ENCODE results near the gene CTNNA2. TPM values are rescaled to one million over a fixed set of nuclear protein-coding genes. Genes with fewer than 3 reads are reported as not detected.

Gene CTNNA2
- total RNA-seq, 1 experiment from 2014 or later = 5.5 TPM

DNA sequence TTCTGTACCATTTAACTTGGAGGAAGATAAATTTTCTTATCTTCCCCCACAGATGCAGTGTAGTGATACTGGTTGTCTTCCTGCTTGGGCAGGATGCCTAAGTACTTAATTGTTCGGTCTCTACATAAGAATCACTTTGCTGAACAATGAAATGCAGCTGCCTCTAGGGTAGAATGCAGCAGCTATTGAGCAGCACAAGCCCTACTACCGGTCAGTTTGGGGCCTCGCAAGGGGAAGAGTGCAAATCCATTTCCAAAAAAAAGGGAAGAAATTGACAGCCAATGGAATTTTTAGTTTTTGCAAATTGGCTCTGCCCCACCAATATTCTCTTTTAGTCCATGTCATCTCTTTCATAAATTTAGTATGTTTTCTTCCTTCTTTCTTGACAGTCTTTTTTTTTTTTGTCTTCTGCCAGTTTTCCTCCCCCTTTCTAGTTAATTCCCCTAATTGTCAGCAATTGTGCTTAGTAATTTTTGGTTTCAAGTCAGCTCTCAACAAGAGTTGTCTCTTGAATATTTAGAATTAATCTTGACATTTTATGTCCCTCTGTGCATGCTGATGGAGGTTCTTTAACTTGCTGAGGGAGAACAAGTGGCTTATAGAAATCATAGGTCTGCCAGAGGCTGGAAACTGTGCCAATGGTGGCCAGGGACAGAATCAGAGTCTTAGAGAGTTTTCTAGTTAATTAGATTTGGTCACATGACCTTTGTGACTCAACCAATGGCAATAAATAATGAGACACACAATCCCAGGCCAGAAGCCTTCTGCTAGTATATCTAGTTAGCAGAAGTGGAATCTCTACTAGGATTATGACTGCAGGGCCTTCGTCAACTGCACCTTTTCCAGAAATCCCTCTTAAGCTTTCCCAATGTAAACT lies 270.0 kb downstream of the CTNNA2 start:
- H3K27ac Mint-ChIP-seq = peak overlapping the region; percentile 91 to 97 (median 97)
- no peak overlapping the region for H4K8ac ChIP-seq (replicated peaks; ENCODE audit: insufficient read length, low read depth, low read length)
- no CpG with 5 or more reads among the region's 4 CpGs for WGBS (ENCODE audit: extremely low coverage, insufficient read length, low lambda C conversion rate)
- no peak overlapping the region for H4K5ac ChIP-seq (ENCODE audit: insufficient read length, low read depth, low read length)
- H2AFZ ChIP-seq (ENCODE audit: low read length) = no peak overlapping the region
- H3K27me3 Mint-ChIP-seq (ENCODE audit: low read depth) = no peaks in the 10 kb centered on the region
- peak overlapping the region; percentile 50 for H2BK120ac ChIP-seq (ENCODE audit: low read depth, low read length, poor library complexity, severe bottlenecking)
- TF ChIP-seq, protein P1, sequence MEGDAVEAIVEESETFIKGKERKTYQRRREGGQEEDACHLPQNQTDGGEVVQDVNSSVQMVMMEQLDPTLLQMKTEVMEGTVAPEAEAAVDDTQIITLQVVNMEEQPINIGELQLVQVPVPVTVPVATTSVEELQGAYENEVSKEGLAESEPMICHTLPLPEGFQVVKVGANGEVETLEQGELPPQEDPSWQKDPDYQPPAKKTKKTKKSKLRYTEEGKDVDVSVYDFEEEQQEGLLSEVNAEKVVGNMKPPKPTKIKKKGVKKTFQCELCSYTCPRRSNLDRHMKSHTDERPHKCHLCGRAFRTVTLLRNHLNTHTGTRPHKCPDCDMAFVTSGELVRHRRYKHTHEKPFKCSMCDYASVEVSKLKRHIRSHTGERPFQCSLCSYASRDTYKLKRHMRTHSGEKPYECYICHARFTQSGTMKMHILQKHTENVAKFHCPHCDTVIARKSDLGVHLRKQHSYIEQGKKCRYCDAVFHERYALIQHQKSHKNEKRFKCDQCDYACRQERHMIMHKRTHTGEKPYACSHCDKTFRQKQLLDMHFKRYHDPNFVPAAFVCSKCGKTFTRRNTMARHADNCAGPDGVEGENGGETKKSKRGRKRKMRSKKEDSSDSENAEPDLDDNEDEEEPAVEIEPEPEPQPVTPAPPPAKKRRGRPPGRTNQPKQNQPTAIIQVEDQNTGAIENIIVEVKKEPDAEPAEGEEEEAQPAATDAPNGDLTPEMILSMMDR (conservative IDR thresholded peaks at IDR 0.05) = peak; percentile 25; the same call in 2 of the 3 replicates
- no peak overlapping the region for H4K91ac ChIP-seq (ENCODE audit: insufficient read length, low read depth, low read length)
- peak overlapping the region in 1 of 2 experiments; percentile 22; a peak in 2 of 5 replicates for H3K4me3 Mint-ChIP-seq
- no peak overlapping the region for H2BK15ac ChIP-seq (ENCODE audit: low read depth, low read length)
- DNase-seq = peak; percentile 82
- H2BK20ac ChIP-seq (ENCODE audit: low read depth, low read length, poor library complexity, severe bottlenecking) = no peak overlapping the region
- H3K14ac ChIP-seq (ENCODE audit: insufficient read depth, low read length) = peak overlapping the region; percentile 39; the same call in 1 of the 2 replicates
- H3K4me1 Mint-ChIP-seq = peaks cover 34 to 43% of the 10 kb centered on the region in 2 experiments
- H3T11ph ChIP-seq (ENCODE audit: low read length) = no peak overlapping the region
- H3K9ac ChIP-seq (ENCODE audit: extremely low read depth, insufficient read length, low read length) = no peak overlapping the region
- H3K9me3 ChIP-seq (ENCODE audit: control insufficient read depth, low read depth, low read length) = no peaks in the 10 kb centered on the region
- no peak overlapping the region for H3K4me2 ChIP-seq (ENCODE audit: insufficient read depth, insufficient read length, low read length)
- no peak overlapping the region for H2BK5ac ChIP-seq (ENCODE audit: insufficient read length, low read length)
- H3K27me3 ChIP-seq (ENCODE audit: insufficient read depth, low read length) = no peaks in the 10 kb centered on the region
- H3K27ac ChIP-seq (ENCODE audit: insufficient read length, low read depth, low read length) = peak overlapping the region; percentile 89
- H2AK5ac ChIP-seq (ENCODE audit: insufficient read length, low read length) = peak overlapping the region; percentile 12
- no peaks in the 10 kb centered on the region for H3K79me2 ChIP-seq (ENCODE audit: insufficient read depth, low read length)
- H3K79me1 ChIP-seq (ENCODE audit: insufficient read depth, low read depth, low read length, poor library complexity, severe bottlenecking) = no peaks in the 10 kb centered on the region
- no peak overlapping the region for H3K56ac ChIP-seq (ENCODE audit: insufficient read length, low read depth, low read length)
- no peaks in the 10 kb centered on the region for H3K23me2 ChIP-seq (ENCODE audit: insufficient read length, low read depth, low read length, poor library complexity, severe bottlenecking)
- H3K36me3 Mint-ChIP-seq (ENCODE audit: insufficient read depth in 1 of 3, low read depth in 3 of 3) = peaks cover 4 to 21% (median 20%) of the 10 kb centered on the region in 3 experiments
- H3K4ac ChIP-seq (ENCODE audit: low read depth, low read length) = no peak overlapping the region; the same call in 1 of the 2 replicates
- H3K9me3 Mint-ChIP-seq = no peaks in the 10 kb centered on the region; a peak in 2 of 5 replicates
- peak overlapping the region; percentile 70 for H3K18ac ChIP-seq (ENCODE audit: insufficient read length, low read depth, low read length)
- peaks cover 4% of the 10 kb centered on the region for H3K4me1 ChIP-seq (ENCODE audit: insufficient read depth, low read length)
- H2BK12ac ChIP-seq (ENCODE audit: insufficient read length, low read depth, low read length) = peak overlapping the region; percentile 79
- H3K23ac ChIP-seq (ENCODE audit: insufficient read length, low read depth, low read length) = no peak overlapping the region
- no peaks in the 10 kb centered on the region for H4K20me1 ChIP-seq (ENCODE audit: control insufficient read depth, insufficient read depth, insufficient read length)

All from H9 (cell line).